Measurements from ENCODE around the gene POMGNT2. TPM values are rescaled to one million over a fixed set of nuclear protein-coding genes. Genes with fewer than 3 reads are reported as not detected.

The POMGNT2 gene
- total and polyA plus RNA-seq, 7 donors = 13.2 to 40.3 (median 22.4) TPM

- no peak for DNase-seq
- Histone ChIP-seq H3K27me3 (ENCODE audit: insufficient read depth in 3 of 3, low read length in 2 of 3) (no peaks in the 10 kb centered on the region), H3K4me3 (no peak overlapping the region), H3K27ac (no peak overlapping the region), H3K36me3 (ENCODE audit: insufficient read depth in 1 of 2, low read depth in 1 of 2) (no peaks in the 10 kb centered on the region), H3K9me3 (no peaks in the 10 kb centered on the region), H3K4me1 (no peaks in the 10 kb centered on the region)
- ATAC-seq = no peak
- no peak for TF ChIP-seq CTCF (IDR thresholded peaks at IDR 0.05)
- intact Hi-C loops (cut with DNase I) = no loop called here
- 61 to 81% (median 61%) methylated on average over 8 of the region's 8 CpGs for WGBS, 3 donors
Measured at GRCh38 chr3:43061101-43061895, 44.6 kb downstream of the POMGNT2 start.

- no peak for TF ChIP-seq CTCF (IDR thresholded peaks at IDR 0.05)
Measured at GRCh38 chr3:43059456-43059855, 46.4 kb downstream of the POMGNT2 start.

GRCh38 chr3:43055806-43056770 lies 49.8 kb downstream of the POMGNT2 start:
- no peak for TF ChIP-seq CTCF (IDR thresholded peaks at IDR 0.05)
- peaks cover 0 to 2% (median 0%) of the 10 kb centered on the region in 3 donors for H3K27me3 ChIP-seq (ENCODE audit: insufficient read depth in 3 of 3, low read length in 2 of 3)
- no peaks in the 10 kb centered on the region for H3K4me1 ChIP-seq
- no peaks in the 10 kb centered on the region for H3K9me3 ChIP-seq
- no peak overlapping the region for H3K27ac ChIP-seq
- ATAC-seq (no peak), DNase-seq (no peak)
- whole genome bisulfite sequencing, 3 donors = 81 to 85% (median 85%) methylated on average over 15 of the region's 15 CpGs
- no peaks in the 10 kb centered on the region for H3K36me3 ChIP-seq (ENCODE audit: insufficient read depth in 1 of 2, low read depth in 1 of 2)
- no peak overlapping the region for H3K4me3 ChIP-seq
- intact Hi-C loops (cut with DNase I) = no loop called here

More at GRCh38 chr3:43059456-43059855, 46.4 kb downstream of the POMGNT2 start:
- WGBS, 3 donors = 100% methylated on average over 1 of the region's 1 CpG
- Histone ChIP-seq H3K27me3 (ENCODE audit: insufficient read depth in 3 of 3, low read length in 2 of 3) (no peaks in the 10 kb centered on the region), H3K4me3 (no peak overlapping the region), H3K36me3 (ENCODE audit: insufficient read depth in 1 of 2, low read depth in 1 of 2) (no peaks in the 10 kb centered on the region), H3K4me1 (no peaks in the 10 kb centered on the region), H3K9me3 (no peaks in the 10 kb centered on the region), H3K27ac (no peak overlapping the region)
- no peak for DNase-seq
- no peak for ATAC-seq
- intact Hi-C loops (cut with DNase I) = no loop called here

- no peaks in the 10 kb centered on the region for H3K9me3 ChIP-seq
- H3K27me3 ChIP-seq (ENCODE audit: insufficient read depth in 3 of 3, low read length in 2 of 3) = peaks cover 0 to 2% (median 0%) of the 10 kb centered on the region in 3 donors
- 89 to 91% (median 90%) methylated on average over 7 of the region's 7 CpGs for WGBS, 3 donors
- no peak for ATAC-seq
- no peak overlapping the region for H3K4me3 ChIP-seq
- H3K36me3 ChIP-seq (ENCODE audit: insufficient read depth in 1 of 2, low read depth in 1 of 2) = no peaks in the 10 kb centered on the region
- no peak for TF ChIP-seq CTCF (IDR thresholded peaks at IDR 0.05)
- intact Hi-C loops (cut with DNase I) = no loop called here
- no peaks in the 10 kb centered on the region for H3K4me1 ChIP-seq
- no peak overlapping the region for H3K27ac ChIP-seq
- DNase-seq = no peak
Measured at GRCh38 chr3:43055393-43055792, 50.5 kb downstream of the POMGNT2 start.
